PFSK-1 (cell line): Measurements from ENCODE around the gene RASA1.

ENCODE experiments used
- FOXP2 ChIP-seq: optimal IDR thresholded peaks from 2 replicates; pipeline ENCODE3; 2011; ENCODE audit warnings: borderline replicate concordance, control low read depth, inconsistent platforms; ENCODE audit not compliant: insufficient read depth; ENCODE audit errors: extremely low read length, extremely low read depth
- POLR2AphosphoS5 ChIP-seq: IDR thresholded peaks from 2 replicates; pipeline ENCODE4 v1.6.1; 2012; ENCODE audit warnings: low read depth, mild to moderate bottlenecking, control low read depth, low read length, moderate library complexity
- SIN3A ChIP-seq: IDR thresholded peaks from 2 replicates; pipeline ENCODE4 v1.6.1; 2012; ENCODE audit warnings: mild to moderate bottlenecking, low read length, moderate library complexity, borderline replicate concordance; ENCODE audit not compliant: insufficient read depth
- TAF1 ChIP-seq: IDR thresholded peaks from 2 replicates; pipeline ENCODE4 v1.6.1; 2012; ENCODE audit warnings: low read length, control low read depth, borderline replicate concordance; ENCODE audit not compliant: insufficient read depth
- TF ChIP-seq, protein P1 (sequence below), 2 experiments: IDR thresholded peaks; 2 replicates each; pipeline versions ENCODE4 v1.6.1 to v1.8.0; 2011 to 2012; ENCODE audit warnings: low read depth in 2 of 2, low read length in 2 of 2, control low read depth in 1 of 2, inconsistent platforms in 1 of 2, mild to moderate bottlenecking in 1 of 2, moderate library complexity in 1 of 2; ENCODE audit not compliant: insufficient read depth in 1 of 2

RASA1 gene

GRCh38 chr5:87339986-87340385, 72.3 kb downstream of the RASA1 start:
- TF ChIP-seq FOXP2 (no peak), TAF1 (no peak), POLR2AphosphoS5 (no peak), SIN3A (no peak)
- TF ChIP-seq, protein P1, sequence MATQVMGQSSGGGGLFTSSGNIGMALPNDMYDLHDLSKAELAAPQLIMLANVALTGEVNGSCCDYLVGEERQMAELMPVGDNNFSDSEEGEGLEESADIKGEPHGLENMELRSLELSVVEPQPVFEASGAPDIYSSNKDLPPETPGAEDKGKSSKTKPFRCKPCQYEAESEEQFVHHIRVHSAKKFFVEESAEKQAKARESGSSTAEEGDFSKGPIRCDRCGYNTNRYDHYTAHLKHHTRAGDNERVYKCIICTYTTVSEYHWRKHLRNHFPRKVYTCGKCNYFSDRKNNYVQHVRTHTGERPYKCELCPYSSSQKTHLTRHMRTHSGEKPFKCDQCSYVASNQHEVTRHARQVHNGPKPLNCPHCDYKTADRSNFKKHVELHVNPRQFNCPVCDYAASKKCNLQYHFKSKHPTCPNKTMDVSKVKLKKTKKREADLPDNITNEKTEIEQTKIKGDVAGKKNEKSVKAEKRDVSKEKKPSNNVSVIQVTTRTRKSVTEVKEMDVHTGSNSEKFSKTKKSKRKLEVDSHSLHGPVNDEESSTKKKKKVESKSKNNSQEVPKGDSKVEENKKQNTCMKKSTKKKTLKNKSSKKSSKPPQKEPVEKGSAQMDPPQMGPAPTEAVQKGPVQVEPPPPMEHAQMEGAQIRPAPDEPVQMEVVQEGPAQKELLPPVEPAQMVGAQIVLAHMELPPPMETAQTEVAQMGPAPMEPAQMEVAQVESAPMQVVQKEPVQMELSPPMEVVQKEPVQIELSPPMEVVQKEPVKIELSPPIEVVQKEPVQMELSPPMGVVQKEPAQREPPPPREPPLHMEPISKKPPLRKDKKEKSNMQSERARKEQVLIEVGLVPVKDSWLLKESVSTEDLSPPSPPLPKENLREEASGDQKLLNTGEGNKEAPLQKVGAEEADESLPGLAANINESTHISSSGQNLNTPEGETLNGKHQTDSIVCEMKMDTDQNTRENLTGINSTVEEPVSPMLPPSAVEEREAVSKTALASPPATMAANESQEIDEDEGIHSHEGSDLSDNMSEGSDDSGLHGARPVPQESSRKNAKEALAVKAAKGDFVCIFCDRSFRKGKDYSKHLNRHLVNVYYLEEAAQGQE (IDR thresholded peaks at IDR 0.05; ENCODE audit: insufficient read depth in 1 of 2, low read depth in 2 of 2, low read length in 2 of 2): no peak

DNA sequence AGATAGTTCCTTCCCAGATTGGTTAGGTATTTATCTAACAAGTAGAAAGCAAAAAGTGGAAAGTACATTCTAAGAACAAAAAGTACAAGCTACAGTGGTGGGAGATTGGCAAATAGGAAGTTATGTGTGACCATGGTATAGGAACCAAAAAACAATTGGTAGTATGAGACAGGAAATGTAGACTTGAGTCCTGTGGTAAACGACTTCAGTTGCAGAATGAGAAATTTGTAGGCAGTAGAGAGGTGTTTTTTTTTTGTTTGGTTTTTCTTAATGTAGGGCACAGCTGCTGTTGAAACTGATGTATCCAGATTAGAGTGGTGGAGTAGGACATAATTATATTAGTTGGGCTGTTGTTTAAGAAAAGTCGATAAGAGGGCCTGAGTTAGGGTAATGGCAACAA, 73.0 kb downstream of the RASA1 start:
- TF ChIP-seq SIN3A: no peak
- TF ChIP-seq, protein P1 (IDR thresholded peaks at IDR 0.05; ENCODE audit: insufficient read depth in 1 of 2, low read depth in 2 of 2, low read length in 2 of 2): no peak
- TF ChIP-seq FOXP2: no peak
- TF ChIP-seq TAF1: no peak
- no peak for TF ChIP-seq POLR2AphosphoS5

DNA sequence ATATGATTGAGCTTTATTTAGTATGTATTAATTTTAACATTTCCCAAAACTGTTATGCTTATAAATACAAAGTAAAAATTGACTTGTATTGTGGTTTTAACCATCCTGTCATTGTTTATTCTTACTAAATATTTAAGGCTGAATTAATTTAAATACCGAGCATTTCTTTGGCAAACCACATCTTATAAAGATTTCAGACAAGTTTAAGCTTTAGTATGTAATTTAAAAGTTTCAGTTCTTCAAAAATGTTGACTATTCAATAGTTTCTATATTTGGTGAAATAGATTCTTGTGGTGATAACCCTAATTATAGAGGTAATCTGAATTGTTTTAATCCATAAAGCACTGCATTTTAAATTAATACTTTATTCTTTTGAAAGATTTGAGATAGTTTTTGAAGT, 79.6 kb downstream of the RASA1 start:
- no peak for TF ChIP-seq POLR2AphosphoS5
- TF ChIP-seq, protein P1 (IDR thresholded peaks at IDR 0.05; ENCODE audit: insufficient read depth in 1 of 2, low read depth in 2 of 2, low read length in 2 of 2): no peak
- TF ChIP-seq SIN3A: no peak
- no peak for TF ChIP-seq TAF1
- TF ChIP-seq FOXP2: no peak

- TF ChIP-seq TAF1: no peak
- TF ChIP-seq, protein P1 (IDR thresholded peaks at IDR 0.05; ENCODE audit: insufficient read depth in 1 of 2, low read depth in 2 of 2, low read length in 2 of 2): no peak
- no peak for TF ChIP-seq SIN3A
- no peak for TF ChIP-seq FOXP2
- TF ChIP-seq POLR2AphosphoS5: no peak
These were observed 80.2 kb downstream of the RASA1 start for GRCh38 chr5:87347841-87348240.

- TF ChIP-seq TAF1: no peak
- no peak for TF ChIP-seq FOXP2
- TF ChIP-seq SIN3A: no peak
- TF ChIP-seq, protein P1 (IDR thresholded peaks at IDR 0.05; ENCODE audit: insufficient read depth in 1 of 2, low read depth in 2 of 2, low read length in 2 of 2): no peak
- TF ChIP-seq POLR2AphosphoS5: no peak
These were observed 86.8 kb downstream of the RASA1 start for GRCh38 chr5:87354496-87354895.
